HG02852 (cell line): Measurements from ENCODE around the gene CHRNA10.

Experiments
- ATAC-seq: cut with Tn5 transposase; IDR thresholded peaks from one replicate; pipeline ENCODE4 v1.9.1; 2021; ENCODE audit warnings: mild to moderate bottlenecking, moderate library complexity; ENCODE audit not compliant: unreplicated experiment

The CHRNA10 gene

GRCh38 chr11:3637201-3637600, 34.0 kb downstream of the CHRNA10 start:
- ATAC-seq: no peak

- no peak for ATAC-seq
Measured at GRCh38 chr11:3635641-3636375, 35.4 kb downstream of the CHRNA10 start.

GRCh38 chr11:3632070-3632660, 39.0 kb downstream of the CHRNA10 start:
- no peak for ATAC-seq

- ATAC-seq: no peak
Measured at GRCh38 chr11:3631331-3631730, 39.9 kb downstream of the CHRNA10 start.

- ATAC-seq: no peak
Measured at GRCh38 chr11:3627291-3627690, 43.9 kb downstream of the CHRNA10 start.

- ATAC-seq: no peak
Measured at GRCh38 chr11:3626250-3626960, 44.8 kb downstream of the CHRNA10 start.

GRCh38 chr11:3623767-3624458, 47.3 kb downstream of the CHRNA10 start:
- no peak for ATAC-seq

GRCh38 chr11:3623121-3623520, 48.1 kb downstream of the CHRNA10 start:
- ATAC-seq: no peak

- no peak for ATAC-seq
Measured at GRCh38 chr11:3622521-3622920, 48.7 kb downstream of the CHRNA10 start.

- ATAC-seq: no peak
Measured at GRCh38 chr11:3617990-3618389, 53.2 kb downstream of the CHRNA10 start.

- ATAC-seq: no peak
Measured at GRCh38 chr11:3616721-3617460, 54.3 kb downstream of the CHRNA10 start.

GRCh38 chr11:3615998-3616397, 55.2 kb downstream of the CHRNA10 start:
- no peak for ATAC-seq
